DND-41 (cell line): ENCODE data around the gene CUTC.

Experiments
- EZH2 ChIP-seq: IDR thresholded peaks from 3 replicates; pipeline ENCODE4 v1.6.1; 2012; ENCODE audit warnings: borderline replicate concordance, low read depth, mild to moderate bottlenecking, moderate library complexity, low read length, inconsistent platforms; ENCODE audit not compliant: severe bottlenecking
- TF ChIP-seq, protein P1 (sequence below): IDR thresholded peaks from 2 replicates; pipeline ENCODE4 v1.5.1; 2012; ENCODE audit warnings: borderline replicate concordance, low read length, moderate library complexity, mild to moderate bottlenecking; ENCODE audit not compliant: poor library complexity, severe bottlenecking; ENCODE audit errors: extremely low read depth

DNA sequence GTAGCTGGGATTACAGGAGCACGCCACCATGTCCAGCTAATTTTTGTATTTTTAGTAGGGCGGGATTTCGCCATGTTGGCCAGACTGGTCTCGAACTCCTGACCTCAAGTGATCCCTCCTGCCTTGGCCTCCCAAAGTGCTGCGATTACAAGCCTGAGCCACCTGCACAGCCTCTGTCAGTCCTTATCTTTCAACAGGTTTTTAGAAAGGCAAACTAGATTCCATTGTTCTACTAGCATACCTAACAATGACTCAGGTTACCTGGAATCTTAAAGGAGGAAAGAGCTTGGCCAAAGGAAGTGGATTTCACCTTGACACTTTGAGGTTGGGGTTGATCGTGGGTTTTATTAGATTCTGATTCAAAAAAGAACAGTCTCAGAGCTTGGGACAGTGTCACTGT lies 53.6 kb downstream of the CUTC start:
- TF ChIP-seq, protein P1, sequence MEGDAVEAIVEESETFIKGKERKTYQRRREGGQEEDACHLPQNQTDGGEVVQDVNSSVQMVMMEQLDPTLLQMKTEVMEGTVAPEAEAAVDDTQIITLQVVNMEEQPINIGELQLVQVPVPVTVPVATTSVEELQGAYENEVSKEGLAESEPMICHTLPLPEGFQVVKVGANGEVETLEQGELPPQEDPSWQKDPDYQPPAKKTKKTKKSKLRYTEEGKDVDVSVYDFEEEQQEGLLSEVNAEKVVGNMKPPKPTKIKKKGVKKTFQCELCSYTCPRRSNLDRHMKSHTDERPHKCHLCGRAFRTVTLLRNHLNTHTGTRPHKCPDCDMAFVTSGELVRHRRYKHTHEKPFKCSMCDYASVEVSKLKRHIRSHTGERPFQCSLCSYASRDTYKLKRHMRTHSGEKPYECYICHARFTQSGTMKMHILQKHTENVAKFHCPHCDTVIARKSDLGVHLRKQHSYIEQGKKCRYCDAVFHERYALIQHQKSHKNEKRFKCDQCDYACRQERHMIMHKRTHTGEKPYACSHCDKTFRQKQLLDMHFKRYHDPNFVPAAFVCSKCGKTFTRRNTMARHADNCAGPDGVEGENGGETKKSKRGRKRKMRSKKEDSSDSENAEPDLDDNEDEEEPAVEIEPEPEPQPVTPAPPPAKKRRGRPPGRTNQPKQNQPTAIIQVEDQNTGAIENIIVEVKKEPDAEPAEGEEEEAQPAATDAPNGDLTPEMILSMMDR = no peak
- TF ChIP-seq EZH2 = no peak
